Loucy (cell line): ENCODE data around the gene MPI.

Experiments used
- EZH2phosphoT487 ChIP-seq: fragments of 200-600 bp; IDR thresholded peaks from 2 replicates; pipeline ENCODE4 v1.6.1; 2018; ENCODE audit warnings: antibody characterized with exemption, mild to moderate bottlenecking, moderate library complexity, borderline replicate concordance
- TF ChIP-seq, protein P1 (sequence below): fragments of 200-600 bp; sonication (generic); conservative IDR thresholded peaks from 2 replicates; pipeline ENCODE4 v1.5.1; 2014; ENCODE audit warnings: mild to moderate bottlenecking, antibody characterized with exemption, low read length

DNA sequence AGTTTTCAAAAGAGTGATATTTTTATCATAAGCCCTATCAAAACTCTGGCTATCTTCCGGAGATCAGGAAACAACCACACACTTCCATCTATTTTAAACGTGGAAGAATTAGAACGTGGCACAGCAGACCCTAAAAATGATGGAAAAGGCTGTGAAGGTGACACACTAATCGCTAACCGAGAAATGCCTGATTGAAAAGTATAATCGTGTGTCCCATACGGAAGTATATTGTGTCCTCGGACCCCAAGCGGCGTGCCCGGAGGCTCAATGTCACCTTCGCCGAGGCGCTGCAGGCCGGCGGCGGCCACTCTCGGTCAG is 47.4 kb downstream of the MPI start:
- TF ChIP-seq, protein P1, sequence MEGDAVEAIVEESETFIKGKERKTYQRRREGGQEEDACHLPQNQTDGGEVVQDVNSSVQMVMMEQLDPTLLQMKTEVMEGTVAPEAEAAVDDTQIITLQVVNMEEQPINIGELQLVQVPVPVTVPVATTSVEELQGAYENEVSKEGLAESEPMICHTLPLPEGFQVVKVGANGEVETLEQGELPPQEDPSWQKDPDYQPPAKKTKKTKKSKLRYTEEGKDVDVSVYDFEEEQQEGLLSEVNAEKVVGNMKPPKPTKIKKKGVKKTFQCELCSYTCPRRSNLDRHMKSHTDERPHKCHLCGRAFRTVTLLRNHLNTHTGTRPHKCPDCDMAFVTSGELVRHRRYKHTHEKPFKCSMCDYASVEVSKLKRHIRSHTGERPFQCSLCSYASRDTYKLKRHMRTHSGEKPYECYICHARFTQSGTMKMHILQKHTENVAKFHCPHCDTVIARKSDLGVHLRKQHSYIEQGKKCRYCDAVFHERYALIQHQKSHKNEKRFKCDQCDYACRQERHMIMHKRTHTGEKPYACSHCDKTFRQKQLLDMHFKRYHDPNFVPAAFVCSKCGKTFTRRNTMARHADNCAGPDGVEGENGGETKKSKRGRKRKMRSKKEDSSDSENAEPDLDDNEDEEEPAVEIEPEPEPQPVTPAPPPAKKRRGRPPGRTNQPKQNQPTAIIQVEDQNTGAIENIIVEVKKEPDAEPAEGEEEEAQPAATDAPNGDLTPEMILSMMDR, result no peak
- no peak for TF ChIP-seq EZH2phosphoT487
